DMS53 treated with DMSO at 0.1 percent for 48 hours (cell line): Measurements from ENCODE around the gene KRT86.
"Not testable (repeated sequence)": the region's sequence is repeated elsewhere in the genome, so short reads cannot be mapped to it uniquely, and the experiment has no call there.

Experiments used
- DNase-seq: peaks from one replicate; lab custom pipeline; 2025; ENCODE audit not compliant: unreplicated experiment; lab: John Stamatoyannopoulos, UW

KRT86 gene

DNA sequence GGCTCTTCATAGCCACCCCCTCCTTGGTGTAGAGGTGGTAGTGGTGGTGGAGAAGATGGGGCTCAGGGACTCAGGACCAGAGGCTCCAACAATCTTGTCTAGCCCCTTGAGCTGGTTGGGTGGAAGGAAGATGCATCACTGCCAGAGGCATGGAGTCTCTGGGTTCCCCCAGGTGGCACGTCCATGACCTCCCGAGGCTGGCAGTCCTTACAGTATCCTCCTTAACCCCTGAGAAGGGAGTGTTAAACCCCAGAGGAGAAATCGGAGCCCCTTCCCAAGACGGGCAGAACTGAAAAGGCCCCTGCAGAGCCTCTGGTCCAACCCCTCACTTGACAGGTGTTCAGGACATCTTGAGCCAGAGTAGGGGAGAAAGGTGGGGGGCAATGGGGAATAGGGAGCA is 37.6 kb downstream of the KRT86 start:
- no peak for DNase-seq

GRCh38 chr12:52313461-52313860 is 39.0 kb downstream of the KRT86 start:
- DNase-seq: no peak

DNA sequence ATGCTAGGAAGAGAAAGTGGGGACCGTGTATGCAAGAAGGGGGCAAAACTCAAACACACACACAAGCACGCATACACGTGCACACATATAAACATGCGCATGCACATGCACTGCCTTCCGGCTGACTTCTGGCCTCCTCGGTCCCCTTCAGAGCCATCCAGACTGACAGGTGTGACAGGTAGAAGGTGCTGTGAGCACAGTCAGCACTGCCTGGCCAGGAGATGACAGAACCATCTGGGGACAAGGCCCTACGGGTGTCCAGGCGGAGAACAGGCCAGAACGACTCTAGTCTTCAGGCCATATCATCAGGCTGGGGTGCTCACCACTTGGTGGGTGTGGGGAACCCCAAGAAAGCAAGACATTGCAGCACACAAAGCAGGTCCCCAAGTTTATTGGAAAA is 39.5 kb downstream of the KRT86 start:
- DNase-seq: no peak

- no peak for DNase-seq
Observed at GRCh38 chr12:52314511-52314910, 40.1 kb downstream of the KRT86 start.

- not testable (repeated sequence) for DNase-seq
Observed at GRCh38 chr12:52315721-52316120, 41.3 kb downstream of the KRT86 start.

- no peak for DNase-seq
Observed at GRCh38 chr12:52316290-52316689, 41.8 kb downstream of the KRT86 start.

DNA sequence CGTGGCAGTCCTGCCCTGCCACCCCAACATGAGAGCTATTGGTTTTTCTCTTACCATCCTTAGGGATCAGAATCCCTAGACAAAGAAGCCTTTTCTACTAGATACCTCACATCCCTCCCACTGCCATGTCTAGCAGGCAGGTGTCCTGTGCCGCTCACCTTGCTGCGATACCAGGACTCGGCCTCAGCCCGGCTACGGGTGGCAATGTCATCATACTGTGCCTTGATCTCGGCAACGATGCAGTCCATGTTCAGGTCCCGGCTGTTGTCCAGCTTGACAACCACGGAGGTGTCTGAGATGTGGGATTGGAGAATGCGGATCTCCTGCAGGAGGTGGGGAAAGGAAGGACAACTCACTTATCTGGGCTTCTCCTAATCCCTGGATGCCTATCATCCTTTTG is 42.3 kb downstream of the KRT86 start:
- DNase-seq: no peak

GRCh38 chr12:52317468-52318052 is 43.1 kb downstream of the KRT86 start:
- DNase-seq: no peak

DNA sequence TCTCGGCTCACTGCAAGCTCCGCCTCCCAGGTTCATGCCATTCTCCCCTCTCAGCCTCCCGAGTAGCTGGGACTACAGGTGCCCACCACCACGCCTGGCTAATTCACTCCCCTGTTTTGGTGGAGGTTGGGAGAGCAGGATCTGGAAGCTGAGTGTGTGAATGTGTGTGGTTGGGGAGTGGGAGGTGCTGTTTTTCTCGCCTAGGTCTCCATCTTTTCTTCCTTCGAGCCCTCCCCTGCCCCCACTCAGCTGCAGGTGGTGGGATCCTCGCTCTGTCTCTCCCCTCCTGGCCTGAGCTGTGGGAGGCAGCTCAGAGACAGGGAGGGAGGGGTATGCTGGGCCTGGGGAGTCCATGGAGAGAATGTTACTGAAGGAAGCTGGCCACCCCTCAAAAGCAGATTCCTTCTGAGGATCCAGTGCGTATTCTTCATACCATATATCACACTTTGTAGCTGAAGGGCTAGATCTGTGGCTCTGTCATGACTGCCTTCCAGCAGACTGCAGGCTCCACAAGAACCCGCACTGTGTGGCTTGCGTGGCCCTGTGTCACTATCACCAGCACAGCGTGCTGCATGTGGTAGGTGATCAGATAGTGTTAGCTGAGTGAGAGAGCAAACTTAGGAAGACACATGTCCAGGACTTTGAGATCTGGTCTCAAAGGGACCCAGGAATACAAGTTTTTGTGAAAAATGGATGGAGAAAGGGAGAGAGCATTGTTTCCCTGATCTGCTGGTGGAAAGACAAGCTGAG is 44.0 kb downstream of the KRT86 start:
- DNase-seq: no peak

DNA sequence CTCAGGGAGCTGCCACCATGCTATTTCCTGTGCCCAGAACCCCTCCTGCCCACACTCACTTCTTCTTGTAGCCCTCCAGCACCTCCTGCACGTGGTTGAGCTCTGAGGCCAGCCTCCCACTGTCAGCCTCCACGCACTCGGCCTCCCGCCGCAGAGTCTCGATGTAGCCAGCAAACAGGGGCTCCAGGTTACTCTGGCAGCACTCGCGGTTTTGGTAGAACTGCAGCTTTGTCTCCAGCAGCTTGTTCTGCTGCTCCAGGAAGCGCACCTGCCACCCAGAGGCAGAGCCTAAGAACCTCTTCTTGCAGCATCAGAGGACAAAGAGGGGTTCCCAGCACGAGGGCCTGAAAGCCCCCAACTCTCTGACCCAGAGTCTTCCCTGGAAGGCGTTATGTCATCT is 44.7 kb downstream of the KRT86 start:
- DNase-seq: no peak

DNA sequence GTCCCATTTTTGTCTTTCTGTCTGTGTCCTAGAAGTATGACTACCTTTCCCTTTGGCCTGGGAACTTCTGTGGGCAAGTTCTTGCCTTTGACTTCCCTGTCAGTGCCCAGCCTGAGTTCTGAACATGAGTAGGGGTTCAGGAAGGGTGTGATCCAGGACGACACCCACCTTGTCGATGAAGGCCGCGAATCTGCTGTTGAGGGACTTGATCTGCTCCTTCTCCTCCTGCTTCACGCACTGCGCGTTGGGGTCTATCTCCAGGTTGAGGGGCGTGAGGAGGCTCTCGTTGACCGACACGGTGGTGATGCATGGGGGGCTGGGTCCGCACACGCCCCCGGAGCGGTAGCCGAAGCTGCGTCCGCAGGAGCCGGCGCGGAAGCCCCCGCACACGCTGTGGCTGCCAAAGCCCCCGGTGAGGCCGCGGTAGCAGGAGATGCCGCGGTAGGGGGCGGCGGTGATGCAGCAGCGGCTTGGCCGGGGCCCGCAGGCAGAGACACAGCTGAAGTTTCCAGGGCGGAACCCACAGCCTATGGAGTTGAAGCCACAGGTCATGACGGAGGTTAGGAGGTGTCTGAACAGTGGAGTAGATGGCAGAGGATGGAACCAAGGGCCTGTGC is 46.4 kb downstream of the KRT86 start, which contains the start of gene KRT83:
Gene KRT83 (minus strand): TSS at position 615 of the 617 bp plus-strand sequence. CDS start 63 bp downstream, at position 552.
- no peak for DNase-seq

DNA sequence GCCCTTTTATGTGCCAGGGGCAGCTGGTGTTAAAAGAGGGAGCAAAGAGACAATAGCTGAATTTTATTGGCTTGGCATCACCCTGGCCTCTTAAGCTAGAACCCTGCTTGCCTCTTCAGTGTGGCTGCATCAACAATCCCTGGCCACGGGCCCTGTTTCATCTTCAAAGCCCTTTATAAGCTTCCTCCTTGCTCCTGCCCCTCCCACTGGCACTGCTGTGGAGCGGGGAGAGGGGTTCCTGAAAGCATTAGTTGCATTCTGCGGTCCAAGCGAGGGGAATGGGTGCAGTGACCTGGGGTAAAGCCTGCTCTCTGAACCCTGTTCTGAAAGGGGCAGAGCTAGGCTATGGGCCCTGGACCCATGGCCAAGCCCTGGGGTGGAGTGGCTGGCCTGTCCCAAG is 47.0 kb downstream of the KRT86 start:
- no peak for DNase-seq

GRCh38 chr12:52322069-52322468 is 47.6 kb downstream of the KRT86 start:
- no peak for DNase-seq

DNA sequence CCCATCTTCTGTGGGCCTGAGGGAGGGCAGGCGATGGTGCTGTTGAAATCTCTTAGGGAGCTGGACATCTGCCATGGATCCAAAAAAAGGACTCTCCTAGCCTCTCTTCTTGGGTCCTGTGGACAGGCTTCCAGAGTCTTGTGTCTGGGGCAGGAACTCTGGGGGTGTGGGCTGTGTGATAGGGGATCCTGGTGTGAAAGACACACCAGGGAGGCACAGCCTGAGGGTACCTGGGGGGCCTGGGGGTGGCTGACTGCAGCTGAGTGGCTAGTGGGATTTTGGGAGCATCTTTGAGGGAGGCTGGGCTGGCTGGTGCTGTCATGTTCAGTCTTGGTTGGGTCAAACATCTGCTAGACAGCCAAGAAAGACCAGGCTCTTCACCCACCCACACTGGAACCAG is 48.6 kb downstream of the KRT86 start:
- DNase-seq: no peak

GRCh38 chr12:52323416-52324152 is 49.1 kb downstream of the KRT86 start:
- DNase-seq: no peak

DNA sequence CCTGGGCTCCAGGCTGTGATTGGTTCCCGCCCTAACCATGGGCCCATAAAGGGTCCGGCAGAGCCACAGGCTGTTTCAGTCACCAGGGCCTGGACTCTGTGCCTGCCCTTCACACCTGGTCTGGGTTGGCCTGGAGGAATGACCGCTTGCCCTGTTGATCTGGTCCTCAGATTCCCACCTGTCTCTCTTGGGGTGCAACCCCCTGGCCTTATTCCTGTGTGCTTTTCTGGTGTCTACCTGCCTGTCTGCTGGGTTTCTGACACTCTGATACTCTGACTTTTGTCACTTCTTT is 49.7 kb downstream of the KRT86 start:
- DNase-seq: no peak

DNA sequence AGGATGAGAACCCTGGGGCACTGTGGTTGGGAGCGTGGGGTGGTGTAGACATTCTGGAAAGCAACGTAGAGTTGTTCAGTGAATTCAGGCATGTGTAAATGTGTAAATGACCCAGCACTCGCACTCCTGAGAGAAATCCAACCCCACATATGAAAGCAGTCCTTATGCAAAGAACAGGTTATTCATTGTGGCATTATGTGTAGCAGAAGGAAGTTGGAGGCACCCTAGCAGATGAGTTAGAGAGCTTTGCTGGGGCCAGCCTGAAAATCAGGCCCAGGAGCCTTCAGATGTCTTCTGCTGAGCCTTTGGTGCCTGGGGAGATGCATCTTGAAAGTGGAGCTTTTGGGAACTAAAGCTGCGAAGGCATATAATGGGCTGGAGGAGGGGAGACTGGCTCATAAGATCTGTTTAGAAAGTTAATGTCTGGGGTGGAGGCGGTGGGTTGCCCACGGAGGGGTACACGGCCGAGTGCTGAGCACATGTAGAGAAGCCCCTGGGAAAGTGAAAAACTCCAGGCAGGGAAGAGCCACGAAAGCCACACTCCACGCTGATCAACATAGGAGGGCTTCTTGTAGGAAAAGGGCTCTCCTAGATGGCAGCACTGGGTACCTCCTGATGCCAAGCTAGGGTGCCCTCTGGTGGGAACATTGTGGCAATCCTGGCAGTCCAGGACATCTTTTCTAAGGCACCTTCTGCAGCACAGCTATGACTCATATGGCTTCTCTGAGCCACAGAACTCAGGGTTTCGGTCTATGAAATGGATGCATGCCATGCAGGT is 52.8 kb downstream of the KRT86 start:
- DNase-seq: peak; percentile 97

- DNase-seq: no peak
Observed at GRCh38 chr12:52327830-52328500, 53.5 kb downstream of the KRT86 start.

- DNase-seq: no peak
Observed at GRCh38 chr12:52331039-52331438, 56.6 kb downstream of the KRT86 start.

- no peak for DNase-seq
Observed at GRCh38 chr12:52331833-52332232, 57.4 kb downstream of the KRT86 start.

GRCh38 chr12:52332381-52332780 is 57.9 kb downstream of the KRT86 start:
- DNase-seq: no peak
